Measurements from ENCODE around the gene CD200R1.
A peak's percentile ranks its signal among the peaks of the same experiment; 100 is the strongest.

CD200R1 gene

GRCh38 chr3:112974894-112975293, at the start of gene CD200R1:
Gene CD200R1 (minus strand): TSS chr3:112975103. CDS start chr3:112974857, 246 bp downstream.
- Histone ChIP-seq H3K9me3 (ENCODE audit: control insufficient read depth in 1 of 2, low read length in 2 of 2) (no peaks in the 10 kb centered on the region), H3K36me3 (ENCODE audit: control insufficient read depth in 1 of 2, insufficient read depth in 2 of 2, low read length in 2 of 2) (no peaks in the 10 kb centered on the region), H3K4me1 (ENCODE audit: control insufficient read depth in 1 of 2, insufficient read depth in 2 of 2, low read length in 2 of 2) (no peaks in the 10 kb centered on the region), H3K27me3 (ENCODE audit: control insufficient read depth in 1 of 2, insufficient read depth in 2 of 2, low read length in 2 of 2) (no peaks in the 10 kb centered on the region), H3K27ac (ENCODE audit: low read depth, low read length) (peak within 1 kb of the TSS; percentile 17), H3K9ac (ENCODE audit: low read depth in 1 of 2, low read length in 2 of 2) (peak within 1 kb of the TSS; percentile 27 to 31), H3K4me3 (ENCODE audit: low read depth in 1 of 2, low read length in 2 of 2) (peak within 1 kb of the TSS; percentile 53 to 55)

GRCh38 chr3:113021471-113021870, 46.6 kb upstream of the CD200R1 start:
- H3K4me3 ChIP-seq (ENCODE audit: low read depth in 1 of 2, low read length in 2 of 2), result no peak overlapping the region
- no peak overlapping the region for H3K27ac ChIP-seq (ENCODE audit: low read depth, low read length)
- no peaks in the 10 kb centered on the region for H3K9me3 ChIP-seq (ENCODE audit: control insufficient read depth in 1 of 2, low read length in 2 of 2)
- H3K9ac ChIP-seq (ENCODE audit: low read depth in 1 of 2, low read length in 2 of 2), result no peak overlapping the region
- H3K27me3 ChIP-seq (ENCODE audit: control insufficient read depth in 1 of 2, insufficient read depth in 2 of 2, low read length in 2 of 2), result no peaks in the 10 kb centered on the region
- H3K4me1 ChIP-seq (ENCODE audit: control insufficient read depth in 1 of 2, insufficient read depth in 2 of 2, low read length in 2 of 2), result peaks cover 15 to 21% of the 10 kb centered on the region in 2 donors
- peaks cover 0 to 10% of the 10 kb centered on the region in 2 donors for H3K36me3 ChIP-seq (ENCODE audit: control insufficient read depth in 1 of 2, insufficient read depth in 2 of 2, low read length in 2 of 2)

GRCh38 chr3:113019182-113020137, 44.6 kb upstream of the CD200R1 start:
- H3K27ac ChIP-seq (ENCODE audit: low read depth, low read length), result peak overlapping the region; percentile 86
- no peaks in the 10 kb centered on the region for H3K27me3 ChIP-seq (ENCODE audit: control insufficient read depth in 1 of 2, insufficient read depth in 2 of 2, low read length in 2 of 2)
- H3K4me1 ChIP-seq (ENCODE audit: control insufficient read depth in 1 of 2, insufficient read depth in 2 of 2, low read length in 2 of 2), result peaks cover 15 to 21% of the 10 kb centered on the region in 2 donors
- peak overlapping the region; percentile 89 to 96 for H3K4me3 ChIP-seq (ENCODE audit: low read depth in 1 of 2, low read length in 2 of 2)
- peak overlapping the region; percentile 75 to 94 for H3K9ac ChIP-seq (ENCODE audit: low read depth in 1 of 2, low read length in 2 of 2)
- H3K9me3 ChIP-seq (ENCODE audit: control insufficient read depth in 1 of 2, low read length in 2 of 2), result no peaks in the 10 kb centered on the region
- peaks cover 0 to 17% of the 10 kb centered on the region in 2 donors for H3K36me3 ChIP-seq (ENCODE audit: control insufficient read depth in 1 of 2, insufficient read depth in 2 of 2, low read length in 2 of 2)

GRCh38 chr3:113018536-113019181, 43.8 kb upstream of the CD200R1 start:
- peaks cover 15 to 21% of the 10 kb centered on the region in 2 donors for H3K4me1 ChIP-seq (ENCODE audit: control insufficient read depth in 1 of 2, insufficient read depth in 2 of 2, low read length in 2 of 2)
- H3K36me3 ChIP-seq (ENCODE audit: control insufficient read depth in 1 of 2, insufficient read depth in 2 of 2, low read length in 2 of 2), result peaks cover 0 to 21% of the 10 kb centered on the region in 2 donors
- no peaks in the 10 kb centered on the region for H3K27me3 ChIP-seq (ENCODE audit: control insufficient read depth in 1 of 2, insufficient read depth in 2 of 2, low read length in 2 of 2)
- peak overlapping the region; percentile 75 to 94 for H3K9ac ChIP-seq (ENCODE audit: low read depth in 1 of 2, low read length in 2 of 2)
- peak overlapping the region; percentile 86 for H3K27ac ChIP-seq (ENCODE audit: low read depth, low read length)
- H3K9me3 ChIP-seq (ENCODE audit: control insufficient read depth in 1 of 2, low read length in 2 of 2), result no peaks in the 10 kb centered on the region
- peak overlapping the region; percentile 89 to 96 for H3K4me3 ChIP-seq (ENCODE audit: low read depth in 1 of 2, low read length in 2 of 2)

- no peak overlapping the region for H3K27ac ChIP-seq (ENCODE audit: low read depth, low read length)
- H3K36me3 ChIP-seq (ENCODE audit: control insufficient read depth in 1 of 2, insufficient read depth in 2 of 2, low read length in 2 of 2), result peaks cover 0 to 53% of the 10 kb centered on the region in 2 donors
- H3K27me3 ChIP-seq (ENCODE audit: control insufficient read depth in 1 of 2, insufficient read depth in 2 of 2, low read length in 2 of 2), result no peaks in the 10 kb centered on the region
- no peak overlapping the region for H3K9ac ChIP-seq (ENCODE audit: low read depth in 1 of 2, low read length in 2 of 2)
- no peaks in the 10 kb centered on the region for H3K9me3 ChIP-seq (ENCODE audit: control insufficient read depth in 1 of 2, low read length in 2 of 2)
- H3K4me3 ChIP-seq (ENCODE audit: low read depth in 1 of 2, low read length in 2 of 2), result no peak overlapping the region
- peaks cover 6 to 14% of the 10 kb centered on the region in 2 donors for H3K4me1 ChIP-seq (ENCODE audit: control insufficient read depth in 1 of 2, insufficient read depth in 2 of 2, low read length in 2 of 2)
Measured at GRCh38 chr3:113013593-113013992, 38.7 kb upstream of the CD200R1 start.

- no peaks in the 10 kb centered on the region for H3K4me1 ChIP-seq (ENCODE audit: control insufficient read depth in 1 of 2, insufficient read depth in 2 of 2, low read length in 2 of 2)
- H3K27ac ChIP-seq (ENCODE audit: low read depth, low read length), result no peak overlapping the region
- no peak overlapping the region for H3K4me3 ChIP-seq (ENCODE audit: low read depth in 1 of 2, low read length in 2 of 2)
- H3K9me3 ChIP-seq (ENCODE audit: control insufficient read depth in 1 of 2, low read length in 2 of 2), result no peaks in the 10 kb centered on the region
- no peaks in the 10 kb centered on the region for H3K27me3 ChIP-seq (ENCODE audit: control insufficient read depth in 1 of 2, insufficient read depth in 2 of 2, low read length in 2 of 2)
- peaks cover 17 to 74% of the 10 kb centered on the region in 2 donors for H3K36me3 ChIP-seq (ENCODE audit: control insufficient read depth in 1 of 2, insufficient read depth in 2 of 2, low read length in 2 of 2)
- H3K9ac ChIP-seq (ENCODE audit: low read depth in 1 of 2, low read length in 2 of 2), result no peak overlapping the region
Measured at GRCh38 chr3:113008117-113008516, 33.2 kb upstream of the CD200R1 start.

GRCh38 chr3:113006359-113007056, 31.6 kb upstream of the CD200R1 start:
- H3K36me3 ChIP-seq (ENCODE audit: control insufficient read depth in 1 of 2, insufficient read depth in 2 of 2, low read length in 2 of 2), result peaks cover 17 to 74% of the 10 kb centered on the region in 2 donors
- H3K4me3 ChIP-seq (ENCODE audit: low read depth in 1 of 2, low read length in 2 of 2), result no peak overlapping the region
- H3K27me3 ChIP-seq (ENCODE audit: control insufficient read depth in 1 of 2, insufficient read depth in 2 of 2, low read length in 2 of 2), result no peaks in the 10 kb centered on the region
- H3K9me3 ChIP-seq (ENCODE audit: control insufficient read depth in 1 of 2, low read length in 2 of 2), result no peaks in the 10 kb centered on the region
- H3K9ac ChIP-seq (ENCODE audit: low read depth in 1 of 2, low read length in 2 of 2), result no peak overlapping the region
- H3K4me1 ChIP-seq (ENCODE audit: control insufficient read depth in 1 of 2, insufficient read depth in 2 of 2, low read length in 2 of 2), result no peaks in the 10 kb centered on the region
- H3K27ac ChIP-seq (ENCODE audit: low read depth, low read length), result no peak overlapping the region

GRCh38 chr3:113005611-113006010, 30.7 kb upstream of the CD200R1 start:
- Histone ChIP-seq H3K9me3 (ENCODE audit: control insufficient read depth in 1 of 2, low read length in 2 of 2) (no peaks in the 10 kb centered on the region), H3K27ac (ENCODE audit: low read depth, low read length) (no peak overlapping the region), H3K4me1 (ENCODE audit: control insufficient read depth in 1 of 2, insufficient read depth in 2 of 2, low read length in 2 of 2) (no peaks in the 10 kb centered on the region), H3K9ac (ENCODE audit: low read depth in 1 of 2, low read length in 2 of 2) (no peak overlapping the region), H3K36me3 (ENCODE audit: control insufficient read depth in 1 of 2, insufficient read depth in 2 of 2, low read length in 2 of 2) (peaks cover 17 to 80% of the 10 kb centered on the region in 2 donors), H3K27me3 (ENCODE audit: control insufficient read depth in 1 of 2, insufficient read depth in 2 of 2, low read length in 2 of 2) (no peaks in the 10 kb centered on the region), H3K4me3 (ENCODE audit: low read depth in 1 of 2, low read length in 2 of 2) (no peak overlapping the region)

GRCh38 chr3:113002679-113003078, 27.8 kb upstream of the CD200R1 start:
- H3K27ac ChIP-seq (ENCODE audit: low read depth, low read length), result no peak overlapping the region
- H3K9me3 ChIP-seq (ENCODE audit: control insufficient read depth in 1 of 2, low read length in 2 of 2), result no peaks in the 10 kb centered on the region
- no peak overlapping the region for H3K9ac ChIP-seq (ENCODE audit: low read depth in 1 of 2, low read length in 2 of 2)
- H3K4me3 ChIP-seq (ENCODE audit: low read depth in 1 of 2, low read length in 2 of 2), result no peak overlapping the region
- H3K4me1 ChIP-seq (ENCODE audit: control insufficient read depth in 1 of 2, insufficient read depth in 2 of 2, low read length in 2 of 2), result no peaks in the 10 kb centered on the region
- H3K27me3 ChIP-seq (ENCODE audit: control insufficient read depth in 1 of 2, insufficient read depth in 2 of 2, low read length in 2 of 2), result no peaks in the 10 kb centered on the region
- peaks cover 12 to 81% of the 10 kb centered on the region in 2 donors for H3K36me3 ChIP-seq (ENCODE audit: control insufficient read depth in 1 of 2, insufficient read depth in 2 of 2, low read length in 2 of 2)
